SK-N-SH (cell line): ENCODE results near the gene PXK.

ENCODE experiments used
- EP300 ChIP-seq, 2 experiments: IDR thresholded peaks; 2 replicates each; pipeline versions ENCODE4 v1.4.0 to v1.6.1; 2012; ENCODE audit warnings: borderline replicate concordance in 1 of 2, low read depth in 1 of 2, low read length in 1 of 2
- EZH2phosphoT487 ChIP-seq: fragments of 200-600 bp; sonication (generic); IDR thresholded peaks from 2 replicates; pipeline ENCODE4 v1.6.1; 2017; ENCODE audit warnings: low read depth, mixed run types, mild to moderate bottlenecking, antibody characterized with exemption, moderate library complexity, borderline replicate concordance
- GABPA ChIP-seq: IDR thresholded peaks from 2 replicates; pipeline ENCODE4 v1.4.0; 2012; ENCODE audit warnings: low read depth, mild to moderate bottlenecking
- GATA2 ChIP-seq: sonication (generic); formaldehyde crosslinking; IDR thresholded peaks from 2 replicates; pipeline ENCODE4 v1.5.0; 2020; ENCODE audit warnings: mild to moderate bottlenecking, missing genetic modification reagents
- NFIC ChIP-seq: IDR thresholded peaks from 2 replicates; pipeline ENCODE4 v1.4.0; 2012; ENCODE audit warnings: borderline replicate concordance
- NRF1 ChIP-seq: IDR thresholded peaks from 2 replicates; pipeline ENCODE4 v1.6.1; 2012; ENCODE audit warnings: low read depth, mild to moderate bottlenecking, low read length
- POLR2AphosphoS5 ChIP-seq: IDR thresholded peaks from 2 replicates; pipeline ENCODE4 v1.6.1; 2012; ENCODE audit warnings: low read depth, low read length
- RCOR1 ChIP-seq: fragments of 150-350 bp; IDR thresholded peaks from 2 replicates; pipeline ENCODE4 v1.6.1; 2017; ENCODE audit warnings: antibody characterized with exemption, low read length
- RXRA ChIP-seq: IDR thresholded peaks from 2 replicates; pipeline ENCODE4 v1.4.0; 2012; ENCODE audit warnings: low read depth, mild to moderate bottlenecking, borderline replicate concordance
- SMC3 ChIP-seq: IDR thresholded peaks from 2 replicates; pipeline ENCODE4 v1.6.1; 2012; ENCODE audit warnings: low read depth, low read length, improper control_type of control experiment
- TAF1 ChIP-seq: IDR thresholded peaks from 2 replicates; pipeline ENCODE4 v1.6.1; 2012; ENCODE audit warnings: low read depth, mild to moderate bottlenecking, low read length, moderate library complexity, borderline replicate concordance
- YY1 ChIP-seq: IDR thresholded peaks from 2 replicates; pipeline ENCODE4 v1.4.0; 2012; ENCODE audit warnings: low read depth, mild to moderate bottlenecking
- TF ChIP-seq, protein P1 (sequence below): fragments of 200-600 bp; sonication (generic); IDR thresholded peaks from 2 replicates; pipeline ENCODE4 v1.6.1; 2017; ENCODE audit warnings: antibody characterized with exemption, mild to moderate bottlenecking, moderate library complexity
- TF ChIP-seq, protein P2 (sequence below): IDR thresholded peaks from 2 replicates; pipeline ENCODE4 v1.4.0; 2012; ENCODE audit warnings: low read depth

DNA sequence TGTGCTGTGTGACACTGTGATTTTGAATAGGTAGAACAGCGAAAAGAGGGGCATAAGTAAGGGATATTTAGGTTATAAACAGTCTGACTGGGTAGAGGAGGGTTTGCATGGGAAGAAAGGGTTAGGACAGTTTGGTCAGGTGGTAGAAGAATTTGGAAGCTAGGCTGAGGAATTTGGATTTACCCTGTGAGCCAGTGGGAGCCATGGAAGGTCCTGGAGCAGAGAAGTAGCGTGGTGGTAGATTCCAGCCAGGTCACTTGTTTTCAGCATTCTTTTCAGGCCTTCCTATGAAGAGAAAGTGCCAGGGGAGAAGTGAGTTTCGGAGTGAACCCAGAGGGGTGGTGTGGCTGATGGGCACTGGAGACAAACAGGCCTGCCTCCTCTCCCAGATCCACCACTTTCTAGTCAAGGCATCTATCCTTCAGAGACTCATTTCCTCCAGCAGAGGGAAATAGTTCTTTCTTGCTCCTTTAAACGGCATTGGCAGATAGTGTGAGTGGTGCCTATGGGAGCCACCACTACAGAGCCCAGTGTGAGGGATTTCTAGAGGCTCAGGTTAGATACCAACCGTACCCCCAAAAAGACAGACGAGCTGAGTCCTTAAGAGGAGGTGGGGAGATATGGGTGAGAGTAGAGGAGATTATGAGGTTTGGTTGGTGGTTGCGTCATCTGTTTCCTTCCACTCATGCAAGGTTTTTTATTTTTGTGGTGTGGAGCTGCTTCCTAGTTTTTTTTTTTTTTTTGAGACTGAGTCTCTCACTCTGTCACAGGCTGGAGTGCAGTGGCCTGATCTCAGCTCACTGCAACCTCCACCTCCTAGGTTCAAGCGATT is 21.2 kb downstream of the PXK start:
- TF ChIP-seq, protein P1, sequence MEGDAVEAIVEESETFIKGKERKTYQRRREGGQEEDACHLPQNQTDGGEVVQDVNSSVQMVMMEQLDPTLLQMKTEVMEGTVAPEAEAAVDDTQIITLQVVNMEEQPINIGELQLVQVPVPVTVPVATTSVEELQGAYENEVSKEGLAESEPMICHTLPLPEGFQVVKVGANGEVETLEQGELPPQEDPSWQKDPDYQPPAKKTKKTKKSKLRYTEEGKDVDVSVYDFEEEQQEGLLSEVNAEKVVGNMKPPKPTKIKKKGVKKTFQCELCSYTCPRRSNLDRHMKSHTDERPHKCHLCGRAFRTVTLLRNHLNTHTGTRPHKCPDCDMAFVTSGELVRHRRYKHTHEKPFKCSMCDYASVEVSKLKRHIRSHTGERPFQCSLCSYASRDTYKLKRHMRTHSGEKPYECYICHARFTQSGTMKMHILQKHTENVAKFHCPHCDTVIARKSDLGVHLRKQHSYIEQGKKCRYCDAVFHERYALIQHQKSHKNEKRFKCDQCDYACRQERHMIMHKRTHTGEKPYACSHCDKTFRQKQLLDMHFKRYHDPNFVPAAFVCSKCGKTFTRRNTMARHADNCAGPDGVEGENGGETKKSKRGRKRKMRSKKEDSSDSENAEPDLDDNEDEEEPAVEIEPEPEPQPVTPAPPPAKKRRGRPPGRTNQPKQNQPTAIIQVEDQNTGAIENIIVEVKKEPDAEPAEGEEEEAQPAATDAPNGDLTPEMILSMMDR: no peak
- TF ChIP-seq YY1: no peak
- no peak for TF ChIP-seq POLR2AphosphoS5
- no peak for TF ChIP-seq RCOR1
- TF ChIP-seq EP300 (IDR thresholded peaks at IDR 0.05; ENCODE audit: borderline replicate concordance in 1 of 2, low read depth in 1 of 2, low read length in 1 of 2): no peak
- no peak for TF ChIP-seq GATA2 (CRISPR knock-in tag)
- TF ChIP-seq NFIC: no peak
- no peak for TF ChIP-seq EZH2phosphoT487
- no peak for TF ChIP-seq GABPA
- no peak for TF ChIP-seq SMC3
- no peak for TF ChIP-seq TAF1
- TF ChIP-seq RXRA: no peak
- TF ChIP-seq, protein P2, sequence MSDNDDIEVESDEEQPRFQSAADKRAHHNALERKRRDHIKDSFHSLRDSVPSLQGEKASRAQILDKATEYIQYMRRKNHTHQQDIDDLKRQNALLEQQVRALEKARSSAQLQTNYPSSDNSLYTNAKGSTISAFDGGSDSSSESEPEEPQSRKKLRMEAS: no peak
- no peak for TF ChIP-seq NRF1
